BLaER1 treated with 17β-estradiol and CSF1 and Interleukin-3, amounts not matched to agents 10 nM and 100 nM (cell line): ENCODE data around the gene PARD3.

Experiments
- H3K27ac ChIP-seq, 11 experiments: shearing (Covaris generic); formaldehyde crosslinking; 2 replicates each; pipeline ENCODE4 v1.8.1; 2022
- H3K27me3 ChIP-seq, 11 experiments: shearing (Covaris generic); formaldehyde crosslinking; 2 replicates each; pipeline ENCODE4 v1.8.1; 2022
- H3K36me3 ChIP-seq, 11 experiments: shearing (Covaris generic); formaldehyde crosslinking; 2 replicates each; pipeline ENCODE4 v1.8.1; 2022
- H3K4me1 ChIP-seq, 10 experiments: shearing (Covaris generic); formaldehyde crosslinking; 2 replicates each; pipeline ENCODE4 v1.8.1; 2022
- H3K4me2 ChIP-seq, 11 experiments: shearing (Covaris generic); formaldehyde crosslinking; 2 replicates each; pipeline ENCODE4 v1.8.1; 2022
- H3K4me3 ChIP-seq, 10 experiments: shearing (Covaris generic); formaldehyde crosslinking; 2 replicates each; pipeline ENCODE4 v1.8.1; 2022
- H3K9ac ChIP-seq, 11 experiments: shearing (Covaris generic); formaldehyde crosslinking; 2 replicates each; pipeline ENCODE4 v1.8.1; 2022
- H3K9me3 ChIP-seq, 11 experiments: shearing (Covaris generic); formaldehyde crosslinking; replicated peaks in 1 of 11; 2 replicates each; pipeline ENCODE4 v1.8.1; 2022
- H4K20me1 ChIP-seq, 11 experiments: shearing (Covaris generic); formaldehyde crosslinking; 2 replicates each; pipeline ENCODE4 v1.8.1; 2022
- Cebpa-rat ChIP-seq, 11 experiments: shearing (Covaris generic); IDR thresholded peaks; 2 replicates each; pipeline ENCODE4 v1.8.1; 2022

PARD3 gene

GRCh38 chr10:34489411-34489810 is 325.7 kb downstream of the PARD3 start:
- peaks cover 0 to 6% (median 0%) of the 10 kb centered on the region in 11 experiments; a peak in 5 of 22 replicates for H3K36me3 ChIP-seq
- no peak overlapping the region for H3K4me3 ChIP-seq
- H3K4me1 ChIP-seq: peaks cover 3 to 15% (median 11%) of the 10 kb centered on the region in 10 experiments; a peak in 19 of 20 replicates
- no peaks in the 10 kb centered on the region for H3K27me3 ChIP-seq
- no peak for TF ChIP-seq Cebpa-rat (IDR thresholded peaks at IDR 0.05)
- no peak overlapping the region for H3K4me2 ChIP-seq
- H3K27ac ChIP-seq: no peak overlapping the region
- no peak overlapping the region for H3K9ac ChIP-seq
- H4K20me1 ChIP-seq: no peaks in the 10 kb centered on the region
- no peaks in the 10 kb centered on the region for H3K9me3 ChIP-seq

- TF ChIP-seq Cebpa-rat (IDR thresholded peaks at IDR 0.05): no peak
- Histone ChIP-seq H3K36me3 (peaks cover 0 to 6% (median 0%) of the 10 kb centered on the region in 11 experiments; a peak in 5 of 22 replicates), H4K20me1 (no peaks in the 10 kb centered on the region), H3K27me3 (no peaks in the 10 kb centered on the region), H3K27ac (no peak overlapping the region), H3K4me1 (peaks cover 3 to 15% (median 11%) of the 10 kb centered on the region in 10 experiments; a peak in 19 of 20 replicates), H3K4me2 (no peak overlapping the region), H3K4me3 (no peak overlapping the region), H3K9ac (no peak overlapping the region), H3K9me3 (no peaks in the 10 kb centered on the region)
Measured at GRCh38 chr10:34488476-34489130, 326.5 kb downstream of the PARD3 start.

GRCh38 chr10:34486008-34486407 is 329.1 kb downstream of the PARD3 start:
- H3K4me2 ChIP-seq: no peak overlapping the region

GRCh38 chr10:34484164-34484563 is 330.9 kb downstream of the PARD3 start:
- TF ChIP-seq Cebpa-rat (IDR thresholded peaks at IDR 0.05): no peak
- no peaks in the 10 kb centered on the region for H3K9me3 ChIP-seq
- peaks cover 0 to 6% (median 0%) of the 10 kb centered on the region in 11 experiments; a peak in 1 of 22 replicates for H4K20me1 ChIP-seq
- H3K27ac ChIP-seq: no peak overlapping the region
- H3K4me2 ChIP-seq: no peak overlapping the region
- no peak overlapping the region for H3K4me3 ChIP-seq
- H3K9ac ChIP-seq: no peak overlapping the region
- H3K36me3 ChIP-seq: peaks cover 0 to 5% (median 0%) of the 10 kb centered on the region in 11 experiments; a peak in 4 of 22 replicates
- H3K27me3 ChIP-seq: no peaks in the 10 kb centered on the region
- H3K4me1 ChIP-seq: no peaks in the 10 kb centered on the region

More at GRCh38 chr10:34486008-34486407, 329.1 kb downstream of the PARD3 start:
- Histone ChIP-seq H3K27ac (no peak overlapping the region), H3K9me3 (no peaks in the 10 kb centered on the region), H4K20me1 (no peaks in the 10 kb centered on the region), H3K9ac (no peak overlapping the region), H3K27me3 (no peaks in the 10 kb centered on the region), H3K36me3 (peaks cover 0 to 5% (median 0%) of the 10 kb centered on the region in 11 experiments; a peak in 4 of 22 replicates), H3K4me1 (peaks cover 0 to 4% (median 0%) of the 10 kb centered on the region in 10 experiments; a peak in 6 of 20 replicates), H3K4me3 (no peak overlapping the region)
- TF ChIP-seq Cebpa-rat (IDR thresholded peaks at IDR 0.05): no peak

- H3K4me2 ChIP-seq: no peak overlapping the region
- no peaks in the 10 kb centered on the region for H3K36me3 ChIP-seq
- no peaks in the 10 kb centered on the region for H3K4me1 ChIP-seq
- peaks cover 0 to 6% (median 0%) of the 10 kb centered on the region in 11 experiments; a peak in 1 of 22 replicates for H4K20me1 ChIP-seq
- no peak for TF ChIP-seq Cebpa-rat (IDR thresholded peaks at IDR 0.05)
- H3K9me3 ChIP-seq: no peaks in the 10 kb centered on the region
- no peaks in the 10 kb centered on the region for H3K27me3 ChIP-seq
- H3K9ac ChIP-seq: no peak overlapping the region
- H3K27ac ChIP-seq: no peak overlapping the region
- no peak overlapping the region for H3K4me3 ChIP-seq
Measured at GRCh38 chr10:34480345-34480744, 334.8 kb downstream of the PARD3 start.

GRCh38 chr10:34479520-34480179 is 335.4 kb downstream of the PARD3 start:
- H3K36me3 ChIP-seq: no peaks in the 10 kb centered on the region
- H3K4me1 ChIP-seq: no peaks in the 10 kb centered on the region
- H3K9ac ChIP-seq: no peak overlapping the region
- H3K4me2 ChIP-seq: no peak overlapping the region
- H3K27me3 ChIP-seq: no peaks in the 10 kb centered on the region
- no peaks in the 10 kb centered on the region for H3K9me3 ChIP-seq
- TF ChIP-seq Cebpa-rat (IDR thresholded peaks at IDR 0.05): no peak
- no peak overlapping the region for H3K27ac ChIP-seq
- H3K4me3 ChIP-seq: no peak overlapping the region
- peaks cover 0 to 6% (median 0%) of the 10 kb centered on the region in 11 experiments; a peak in 1 of 22 replicates for H4K20me1 ChIP-seq

- Histone ChIP-seq H3K4me2 (no peak overlapping the region), H3K27ac (no peak overlapping the region), H3K36me3 (no peaks in the 10 kb centered on the region), H3K4me1 (no peaks in the 10 kb centered on the region), H3K9ac (no peak overlapping the region), H3K27me3 (no peaks in the 10 kb centered on the region), H3K9me3 (no peaks in the 10 kb centered on the region), H4K20me1 (peaks cover 0 to 6% (median 0%) of the 10 kb centered on the region in 11 experiments; a peak in 1 of 22 replicates), H3K4me3 (no peak overlapping the region)
- TF ChIP-seq Cebpa-rat (IDR thresholded peaks at IDR 0.05): no peak
Measured at GRCh38 chr10:34477249-34477648, 337.8 kb downstream of the PARD3 start.

- H4K20me1 ChIP-seq: peaks cover 0 to 6% (median 0%) of the 10 kb centered on the region in 11 experiments; a peak in 1 of 22 replicates
Measured at GRCh38 chr10:34476608-34477007, 338.5 kb downstream of the PARD3 start.

GRCh38 chr10:34475786-34476185 is 339.3 kb downstream of the PARD3 start:
- H3K9ac ChIP-seq: no peak overlapping the region
- H3K4me2 ChIP-seq: no peak overlapping the region
- H4K20me1 ChIP-seq: peaks cover 0 to 6% (median 0%) of the 10 kb centered on the region in 11 experiments; a peak in 1 of 22 replicates
- no peaks in the 10 kb centered on the region for H3K36me3 ChIP-seq
- H3K27me3 ChIP-seq: no peaks in the 10 kb centered on the region
- no peak overlapping the region for H3K4me3 ChIP-seq
- no peaks in the 10 kb centered on the region for H3K9me3 ChIP-seq
- TF ChIP-seq Cebpa-rat (IDR thresholded peaks at IDR 0.05): no peak
- H3K4me1 ChIP-seq: no peaks in the 10 kb centered on the region
- H3K27ac ChIP-seq: no peak overlapping the region

More at GRCh38 chr10:34476608-34477007, 338.5 kb downstream of the PARD3 start:
- Histone ChIP-seq H3K4me2 (no peak overlapping the region), H3K27me3 (no peaks in the 10 kb centered on the region), H3K9me3 (no peaks in the 10 kb centered on the region), H3K4me3 (no peak overlapping the region), H3K4me1 (no peaks in the 10 kb centered on the region), H3K9ac (no peak overlapping the region), H3K36me3 (no peaks in the 10 kb centered on the region), H3K27ac (no peak overlapping the region)
- no peak for TF ChIP-seq Cebpa-rat (IDR thresholded peaks at IDR 0.05)
